MM.1S (cell line): Measurements from ENCODE around the gene HOXD11.

Experiments used
- EZH2 ChIP-seq: fragments of 300-600 bp; sonication (generic); optimal IDR thresholded peaks from 2 replicates; pipeline ENCODE3; 2017; ENCODE audit warnings: low read depth, mild to moderate bottlenecking, antibody characterized with exemption, low read length, mixed read lengths
- TF ChIP-seq, protein P1 (sequence below): fragments of 300-600 bp; sonication (generic); IDR thresholded peaks from 2 replicates; pipeline ENCODE4 v1.5.1; 2016; ENCODE audit warnings: antibody characterized with exemption, low read length, mixed read lengths

DNA sequence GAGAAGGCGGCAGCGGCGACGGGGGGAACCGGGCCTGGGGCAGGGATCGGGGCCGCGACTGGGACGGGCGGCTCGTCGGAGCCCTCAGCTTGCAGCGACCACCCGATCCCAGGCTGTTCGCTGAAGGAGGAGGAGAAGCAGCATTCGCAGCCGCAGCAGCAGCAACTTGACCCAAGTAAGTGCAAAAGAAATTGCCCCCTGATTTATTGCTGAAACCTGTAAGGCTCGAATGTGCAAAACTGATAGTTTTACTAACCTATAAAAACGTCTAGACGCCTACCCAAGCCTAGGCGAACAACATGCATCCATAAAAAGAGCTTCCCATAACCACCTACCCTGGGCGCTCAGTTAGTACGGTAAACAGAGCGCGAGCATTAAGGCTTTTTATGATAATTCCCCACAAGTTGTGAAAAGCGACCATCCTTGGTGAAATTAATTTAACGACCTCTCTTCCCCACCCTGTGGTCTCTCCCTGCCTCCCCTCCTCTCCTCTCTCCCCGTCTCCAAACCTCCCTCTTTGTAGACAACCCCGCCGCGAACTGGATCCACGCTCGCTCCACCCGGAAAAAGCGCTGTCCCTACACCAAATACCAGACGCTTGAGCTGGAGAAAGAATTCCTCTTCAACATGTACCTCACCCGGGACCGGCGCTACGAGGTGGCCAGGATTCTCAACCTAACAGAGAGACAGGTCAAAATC lies 16.5 kb downstream of the HOXD11 start:
- TF ChIP-seq, protein P1, sequence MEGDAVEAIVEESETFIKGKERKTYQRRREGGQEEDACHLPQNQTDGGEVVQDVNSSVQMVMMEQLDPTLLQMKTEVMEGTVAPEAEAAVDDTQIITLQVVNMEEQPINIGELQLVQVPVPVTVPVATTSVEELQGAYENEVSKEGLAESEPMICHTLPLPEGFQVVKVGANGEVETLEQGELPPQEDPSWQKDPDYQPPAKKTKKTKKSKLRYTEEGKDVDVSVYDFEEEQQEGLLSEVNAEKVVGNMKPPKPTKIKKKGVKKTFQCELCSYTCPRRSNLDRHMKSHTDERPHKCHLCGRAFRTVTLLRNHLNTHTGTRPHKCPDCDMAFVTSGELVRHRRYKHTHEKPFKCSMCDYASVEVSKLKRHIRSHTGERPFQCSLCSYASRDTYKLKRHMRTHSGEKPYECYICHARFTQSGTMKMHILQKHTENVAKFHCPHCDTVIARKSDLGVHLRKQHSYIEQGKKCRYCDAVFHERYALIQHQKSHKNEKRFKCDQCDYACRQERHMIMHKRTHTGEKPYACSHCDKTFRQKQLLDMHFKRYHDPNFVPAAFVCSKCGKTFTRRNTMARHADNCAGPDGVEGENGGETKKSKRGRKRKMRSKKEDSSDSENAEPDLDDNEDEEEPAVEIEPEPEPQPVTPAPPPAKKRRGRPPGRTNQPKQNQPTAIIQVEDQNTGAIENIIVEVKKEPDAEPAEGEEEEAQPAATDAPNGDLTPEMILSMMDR: no peak
- no peak for TF ChIP-seq EZH2
